Activated T-helper 17 cell treated with anti-CD3 and anti-CD28 coated beads, Interleukin-2, amount 50 U/mL, for 72 hours (primary cell): ENCODE measurements around the gene THRB. TPM values are rescaled to one million over a fixed set of nuclear protein-coding genes. Genes with fewer than 3 reads are reported as not detected.

Experiments used
- ATAC-seq: fragments of 150-1000 bp; cut with Tn5 transposase; replicated peaks from 2 replicates; pipeline ENCODE4 v1.10.0; 2021; ENCODE audit warnings: mild to moderate bottlenecking, moderate library complexity
- H3K27ac Mint-ChIP-seq: one replicate; pipeline ENCODE4 v1.8.0; 2022; ENCODE audit warnings: mixed read lengths
- H3K27me3 Mint-ChIP-seq: one replicate; pipeline ENCODE4 v1.8.0; 2022; ENCODE audit warnings: mixed read lengths
- H3K36me3 Mint-ChIP-seq: one replicate; pipeline ENCODE4 v1.8.0; 2022; ENCODE audit warnings: low read depth, mild to moderate bottlenecking, mixed read lengths
- H3K4me1 Mint-ChIP-seq: one replicate; pipeline ENCODE4 v1.8.0; 2022; ENCODE audit warnings: mixed read lengths
- H3K4me3 Mint-ChIP-seq: one replicate; pipeline ENCODE4 v1.8.0; 2022; ENCODE audit warnings: mild to moderate bottlenecking, mixed read lengths
- H3K9me3 Mint-ChIP-seq: one replicate; pipeline ENCODE4 v1.8.0; 2022; ENCODE audit warnings: mixed read lengths
- total RNA-seq, 2 donors: library from RNA; stranded (reverse); gene quantifications; one replicate each; pipeline ENCODE4 v1.2.3, GENCODE V29; 2022

Gene THRB
- total RNA-seq, 2 donors from 2014 or later: not detected

- peaks cover 5% of the 10 kb centered on the region for H3K9me3 Mint-ChIP-seq
- no peaks in the 10 kb centered on the region for H3K36me3 Mint-ChIP-seq
- ATAC-seq: no peak
- H3K27me3 Mint-ChIP-seq: peaks cover 4% of the 10 kb centered on the region
- no peaks in the 10 kb centered on the region for H3K4me1 Mint-ChIP-seq
- H3K27ac Mint-ChIP-seq: no peak overlapping the region
- H3K4me3 Mint-ChIP-seq: no peak overlapping the region
Measured at GRCh38 chr3:24387000-24387399, 107.7 kb downstream of the THRB start.

GRCh38 chr3:24386458-24386857 lies 108.2 kb downstream of the THRB start:
- peaks cover under 1% of the 10 kb centered on the region for H3K27me3 Mint-ChIP-seq
- H3K4me1 Mint-ChIP-seq: no peaks in the 10 kb centered on the region
- H3K27ac Mint-ChIP-seq: no peak overlapping the region
- H3K4me3 Mint-ChIP-seq: no peak overlapping the region
- no peaks in the 10 kb centered on the region for H3K36me3 Mint-ChIP-seq
- peaks cover under 1% of the 10 kb centered on the region for H3K9me3 Mint-ChIP-seq
- no peak for ATAC-seq

GRCh38 chr3:24385012-24385615 lies 109.5 kb downstream of the THRB start:
- Mint-ChIP-seq H3K9me3 (no peaks in the 10 kb centered on the region), H3K4me1 (no peaks in the 10 kb centered on the region), H3K27me3 (no peaks in the 10 kb centered on the region), H3K4me3 (no peak overlapping the region), H3K27ac (no peak overlapping the region), H3K36me3 (no peaks in the 10 kb centered on the region)
- ATAC-seq: no peak

GRCh38 chr3:24382647-24383046 lies 112.0 kb downstream of the THRB start:
- H3K36me3 Mint-ChIP-seq: no peaks in the 10 kb centered on the region
- H3K4me1 Mint-ChIP-seq: no peaks in the 10 kb centered on the region
- H3K27ac Mint-ChIP-seq: no peak overlapping the region
- H3K4me3 Mint-ChIP-seq: no peak overlapping the region
- no peaks in the 10 kb centered on the region for H3K27me3 Mint-ChIP-seq
- ATAC-seq: no peak
- no peaks in the 10 kb centered on the region for H3K9me3 Mint-ChIP-seq

GRCh38 chr3:24379936-24380335 lies 114.7 kb downstream of the THRB start:
- Mint-ChIP-seq H3K27me3 (no peaks in the 10 kb centered on the region), H3K36me3 (no peaks in the 10 kb centered on the region), H3K4me3 (no peak overlapping the region), H3K9me3 (no peaks in the 10 kb centered on the region), H3K27ac (no peak overlapping the region), H3K4me1 (no peaks in the 10 kb centered on the region)
- no peak for ATAC-seq

GRCh38 chr3:24378313-24378712 lies 116.3 kb downstream of the THRB start:
- no peaks in the 10 kb centered on the region for H3K4me1 Mint-ChIP-seq
- H3K27me3 Mint-ChIP-seq: no peaks in the 10 kb centered on the region
- H3K27ac Mint-ChIP-seq: no peak overlapping the region
- H3K36me3 Mint-ChIP-seq: no peaks in the 10 kb centered on the region
- H3K4me3 Mint-ChIP-seq: no peak overlapping the region
- no peak for ATAC-seq
- no peaks in the 10 kb centered on the region for H3K9me3 Mint-ChIP-seq

GRCh38 chr3:24377218-24377993 lies 117.2 kb downstream of the THRB start:
- no peaks in the 10 kb centered on the region for H3K27me3 Mint-ChIP-seq
- no peak overlapping the region for H3K4me3 Mint-ChIP-seq
- no peak for ATAC-seq
- H3K27ac Mint-ChIP-seq: no peak overlapping the region
- H3K36me3 Mint-ChIP-seq: no peaks in the 10 kb centered on the region
- no peaks in the 10 kb centered on the region for H3K4me1 Mint-ChIP-seq
- H3K9me3 Mint-ChIP-seq: no peaks in the 10 kb centered on the region

GRCh38 chr3:24375947-24376384 lies 118.7 kb downstream of the THRB start:
- Mint-ChIP-seq H3K27me3 (no peaks in the 10 kb centered on the region), H3K4me1 (no peaks in the 10 kb centered on the region), H3K4me3 (no peak overlapping the region), H3K36me3 (no peaks in the 10 kb centered on the region), H3K27ac (no peak overlapping the region), H3K9me3 (no peaks in the 10 kb centered on the region)
- no peak for ATAC-seq

GRCh38 chr3:24374801-24375200 lies 119.8 kb downstream of the THRB start:
- Mint-ChIP-seq H3K4me1 (no peaks in the 10 kb centered on the region), H3K27me3 (no peaks in the 10 kb centered on the region), H3K9me3 (no peaks in the 10 kb centered on the region), H3K27ac (no peak overlapping the region), H3K36me3 (no peaks in the 10 kb centered on the region), H3K4me3 (no peak overlapping the region)
- no peak for ATAC-seq

GRCh38 chr3:24373198-24373959 lies 121.3 kb downstream of the THRB start:
- H3K27me3 Mint-ChIP-seq: no peaks in the 10 kb centered on the region
- ATAC-seq: no peak
- no peaks in the 10 kb centered on the region for H3K36me3 Mint-ChIP-seq
- no peak overlapping the region for H3K27ac Mint-ChIP-seq
- H3K4me1 Mint-ChIP-seq: no peaks in the 10 kb centered on the region
- no peak overlapping the region for H3K4me3 Mint-ChIP-seq
- no peaks in the 10 kb centered on the region for H3K9me3 Mint-ChIP-seq

- no peaks in the 10 kb centered on the region for H3K27me3 Mint-ChIP-seq
- no peaks in the 10 kb centered on the region for H3K4me1 Mint-ChIP-seq
- no peaks in the 10 kb centered on the region for H3K36me3 Mint-ChIP-seq
- no peaks in the 10 kb centered on the region for H3K9me3 Mint-ChIP-seq
- no peak overlapping the region for H3K4me3 Mint-ChIP-seq
- H3K27ac Mint-ChIP-seq: no peak overlapping the region
- ATAC-seq: no peak
Measured at GRCh38 chr3:24372559-24373197, 122.0 kb downstream of the THRB start.

GRCh38 chr3:24370352-24371090 lies 124.1 kb downstream of the THRB start:
- Mint-ChIP-seq H3K9me3 (no peaks in the 10 kb centered on the region), H3K27ac (no peak overlapping the region), H3K27me3 (no peaks in the 10 kb centered on the region), H3K4me1 (no peaks in the 10 kb centered on the region), H3K4me3 (no peak overlapping the region), H3K36me3 (no peaks in the 10 kb centered on the region)
- no peak for ATAC-seq

- Mint-ChIP-seq H3K4me1 (no peaks in the 10 kb centered on the region), H3K27ac (no peak overlapping the region), H3K27me3 (no peaks in the 10 kb centered on the region), H3K36me3 (no peaks in the 10 kb centered on the region), H3K9me3 (no peaks in the 10 kb centered on the region), H3K4me3 (no peak overlapping the region)
- ATAC-seq: no peak
Measured at GRCh38 chr3:24368605-24369004, 126.0 kb downstream of the THRB start.

- Mint-ChIP-seq H3K4me1 (no peaks in the 10 kb centered on the region), H3K27me3 (no peaks in the 10 kb centered on the region), H3K9me3 (no peaks in the 10 kb centered on the region), H3K36me3 (no peaks in the 10 kb centered on the region), H3K4me3 (no peak overlapping the region), H3K27ac (no peak overlapping the region)
- no peak for ATAC-seq
Measured at GRCh38 chr3:24367664-24368264, 126.9 kb downstream of the THRB start.
